BJ (cell line): ENCODE results near the gene MRPL16. TPM values are rescaled to one million over a fixed set of nuclear protein-coding genes. Genes with fewer than 3 reads are reported as not detected.

Experiments used
- CTCF ChIA-PET: fragments of 350-600 bp; formaldehyde crosslinking; extraction: SDS; loops from one replicate; lab custom pipeline; 2021; ENCODE audit warnings: antibody characterized with exemption, inconsistent platforms; lab: Yijun Ruan, JAX
- POLR2A ChIA-PET: fragments of 300-600 bp; sonication (Branson Sonifier 250); formaldehyde crosslinking; extraction: SDS; loops from one replicate; lab custom pipeline; 2021; ENCODE audit warnings: antibody characterized with exemption; lab: Charles Lee
- DNase-seq: peaks from one replicate; pipeline ENCODE4 v3.0.0-alpha.2; 2011; ENCODE audit warnings: low read depth
- H3K27me3 ChIP-seq: 2 replicates; pipeline ENCODE4 v1.6.0; 2011; ENCODE audit warnings: low read length; ENCODE audit not compliant: control insufficient read depth, insufficient read depth
- H3K36me3 ChIP-seq: 2 replicates; pipeline ENCODE4 v1.5.1; 2011; ENCODE audit warnings: low read length; ENCODE audit not compliant: control insufficient read depth, insufficient read depth
- H3K4me3 ChIP-seq: 2 replicates; pipeline ENCODE4 v1.5.1; 2011; ENCODE audit warnings: low read depth, mild to moderate bottlenecking, control low read depth, low read length
- CTCF ChIP-seq: IDR thresholded peaks from 2 replicates; pipeline ENCODE4 v1.5.1; 2011; ENCODE audit warnings: low read depth, mild to moderate bottlenecking, control low read depth, inconsistent platforms, low read length, moderate library complexity; ENCODE audit not compliant: insufficient read depth
- polyA plus RNA-seq: library from polyadenylated mRNA; depleted of rRNA; stranded (reverse); fragments of >200 nt; gene quantifications from 2 replicates; pipeline ENCODE4 v1.2.3, GENCODE V29; 2011

The MRPL16 gene
- polyA plus RNA-seq, 1 experiment = 47.0 TPM

DNA sequence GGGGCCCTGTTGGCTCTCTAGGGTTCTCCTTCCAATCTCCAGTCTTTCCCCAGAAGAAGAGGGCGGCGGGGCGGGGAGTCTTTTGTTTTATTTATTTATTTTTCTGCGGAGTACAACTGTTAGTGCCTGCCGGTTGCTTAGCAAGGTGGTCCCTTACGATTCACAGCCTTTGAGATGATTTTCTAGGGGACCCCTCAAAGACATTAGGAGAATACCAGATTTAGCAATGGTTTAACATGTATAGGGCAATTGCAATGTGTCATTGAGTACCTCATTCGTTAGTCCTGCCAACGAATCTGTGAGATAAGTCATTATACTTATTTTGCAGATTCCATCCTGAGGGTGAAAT lies 307 bp upstream of the MRPL16 start:
- no peak for TF ChIP-seq CTCF
- Histone ChIP-seq H3K4me3 (peak overlapping the region; percentile 99), H3K36me3 (peaks cover 10% of the 10 kb centered on the region), H3K27me3 (no peaks in the 10 kb centered on the region)
- no peak for DNase-seq
- POLR2A ChIA-PET = no interaction called here
- CTCF ChIA-PET = interaction anchor here (1.7 to 15.7 kb wide), 2 partner anchors 10 to 56 kb away, joined by 5 to 181 read pairs; partner anchors contain the start of gene STX3

DNA sequence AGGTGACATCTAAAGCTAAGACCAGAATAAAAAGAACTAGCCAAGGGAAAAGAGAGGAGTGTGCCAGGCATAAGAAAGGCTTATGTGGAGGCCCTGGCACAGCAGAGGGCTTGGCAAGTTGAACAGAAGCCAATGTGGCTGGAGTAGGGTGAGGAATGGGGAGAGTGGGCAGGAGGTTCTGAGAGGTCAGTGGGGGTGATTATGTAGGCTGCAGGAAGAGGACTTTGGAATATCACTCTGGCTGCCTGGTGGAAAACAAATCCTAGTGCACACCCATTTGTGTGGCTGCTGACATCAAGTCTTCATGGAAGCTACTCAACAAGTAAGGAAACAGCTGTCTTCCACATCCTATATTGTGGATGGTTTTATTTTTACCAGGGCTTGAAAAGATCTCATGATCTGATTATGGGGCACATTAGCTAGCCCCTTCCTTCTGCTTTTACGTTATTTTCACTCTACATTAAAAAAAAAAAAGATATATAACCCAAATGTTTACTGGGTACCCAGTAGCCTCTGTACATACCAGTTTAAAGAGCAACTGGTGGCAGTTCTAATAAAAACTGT lies 3.4 kb downstream of the MRPL16 start:
- DNase-seq = no peak
- CTCF ChIA-PET = interaction anchor here (15.7 kb wide), 1 partner anchor 53 kb away, joined by 181 read pairs; the partner anchor contains the start of gene STX3
- H3K27me3 ChIP-seq = no peaks in the 10 kb centered on the region
- H3K4me3 ChIP-seq = no peak overlapping the region
- TF ChIP-seq CTCF = no peak
- peaks cover 15% of the 10 kb centered on the region for H3K36me3 ChIP-seq
- POLR2A ChIA-PET = no interaction called here

DNA sequence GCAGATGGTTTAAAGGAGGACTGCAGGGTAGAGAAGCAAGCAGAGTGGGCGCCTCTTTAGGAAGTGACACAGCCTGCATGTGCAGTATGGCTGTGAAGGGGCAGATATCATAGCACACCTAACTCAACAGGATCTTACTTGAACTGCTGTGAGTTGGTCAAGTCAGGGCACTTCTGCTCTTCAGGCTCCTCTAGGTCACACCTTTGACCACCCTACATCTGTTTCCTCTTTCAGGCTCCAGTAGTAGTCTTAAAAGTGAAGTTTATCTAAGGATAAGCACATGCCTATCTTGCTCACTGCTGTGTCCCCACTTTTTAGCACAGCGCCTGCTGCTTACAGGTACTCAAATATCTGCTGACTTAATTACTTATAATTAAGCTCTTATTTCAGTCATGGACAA lies 6.5 kb downstream of the MRPL16 start:
- ChIA-PET POLR2A (no interaction called here), CTCF (interaction anchor here (15.7 kb wide), 1 partner anchor 49 kb away, joined by 181 read pairs; the partner anchor contains the start of gene STX3)
- TF ChIP-seq CTCF = no peak
- DNase-seq = no peak
- Histone ChIP-seq H3K36me3 (peaks cover 17% of the 10 kb centered on the region), H3K27me3 (no peaks in the 10 kb centered on the region), H3K4me3 (no peak overlapping the region)

DNA sequence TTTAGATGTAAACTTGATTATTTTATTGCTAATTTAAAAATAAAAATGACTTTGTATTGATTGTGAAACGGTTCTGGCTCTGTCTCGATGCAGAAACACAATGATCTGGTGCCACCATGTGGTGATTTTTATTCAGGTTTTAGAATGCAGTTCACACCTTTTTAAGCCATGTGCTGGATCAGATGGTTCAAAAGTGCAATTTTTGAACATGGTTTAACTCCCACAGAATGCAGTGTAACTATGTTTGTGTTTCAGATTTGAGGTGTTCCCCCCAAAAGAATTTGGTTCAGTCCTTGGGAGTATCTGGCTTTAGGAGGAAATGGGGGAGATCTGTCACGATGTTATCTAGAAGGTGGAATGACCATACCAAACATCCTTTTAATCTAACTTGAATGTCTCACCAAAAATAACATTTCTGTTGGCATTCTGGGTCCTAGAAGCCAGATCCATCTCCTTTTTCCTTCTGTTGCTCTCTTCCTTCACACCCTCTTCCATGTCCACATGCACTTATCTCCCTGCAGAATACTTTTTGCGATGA lies 7.9 kb downstream of the MRPL16 start:
- peak; percentile 58 for TF ChIP-seq CTCF
- CTCF ChIA-PET = interaction anchor here (1.4 to 15.7 kb wide), 5 partner anchors 11 to 58 kb away, joined by 3 to 181 read pairs (median 7); partner anchors contain the start of gene STX3

GRCh38 chr11:59801981-59802638 lies 8.5 kb downstream of the MRPL16 start:
- peaks cover 15% of the 10 kb centered on the region for H3K36me3 ChIP-seq
- H3K27me3 ChIP-seq = no peaks in the 10 kb centered on the region
- CTCF ChIA-PET = interaction anchor here (0.8 to 15.7 kb wide), 11 partner anchors 11 to 265 kb away, joined by 3 to 181 read pairs (median 4); partner anchors contain the start of gene STX3

More for the DNA sequence above, 7.9 kb downstream of the MRPL16 start:
- Histone ChIP-seq H3K4me3 (no peak overlapping the region), H3K36me3 (peaks cover 17% of the 10 kb centered on the region), H3K27me3 (no peaks in the 10 kb centered on the region)
- DNase-seq = no peak
- POLR2A ChIA-PET = no interaction called here

More at GRCh38 chr11:59801981-59802638, 8.5 kb downstream of the MRPL16 start:
- no peak overlapping the region for H3K4me3 ChIP-seq
- DNase-seq = no peak
- no peak for TF ChIP-seq CTCF
- POLR2A ChIA-PET = no interaction called here
